Measurements from ENCODE around the gene CYP46A1.

CYP46A1 gene

GRCh38 chr14:99733211-99733539 lies 49.1 kb downstream of the CYP46A1 start:
- no peak for TF ChIP-seq FOXP2 (optimal IDR thresholded peaks at IDR 0.05; ENCODE audit: borderline replicate concordance, extremely low read depth, extremely low read length, insufficient read depth)
- no peak for TF ChIP-seq SIN3A (IDR thresholded peaks at IDR 0.05; ENCODE audit: borderline replicate concordance, insufficient read depth, low read length)
- no peak for TF ChIP-seq TAF1 (IDR thresholded peaks at IDR 0.05; ENCODE audit: borderline replicate concordance, insufficient read depth, low read length)
- TF ChIP-seq POLR2AphosphoS5 (IDR thresholded peaks at IDR 0.05; ENCODE audit: low read depth, low read length) = no peak
- no peak for TF ChIP-seq REST (IDR thresholded peaks at IDR 0.05; ENCODE audit: insufficient read depth in 1 of 2, low read depth in 2 of 2, low read length in 2 of 2)

GRCh38 chr14:99733540-99734405 lies 49.7 kb downstream of the CYP46A1 start:
- TF ChIP-seq FOXP2 (optimal IDR thresholded peaks at IDR 0.05; ENCODE audit: borderline replicate concordance, extremely low read depth, extremely low read length, insufficient read depth) (peak; percentile 85), POLR2AphosphoS5 (IDR thresholded peaks at IDR 0.05; ENCODE audit: low read depth, low read length) (no peak), SIN3A (IDR thresholded peaks at IDR 0.05; ENCODE audit: borderline replicate concordance, insufficient read depth, low read length) (no peak)

GRCh38 chr14:99734406-99735051 lies 50.4 kb downstream of the CYP46A1 start:
- no peak for TF ChIP-seq FOXP2 (optimal IDR thresholded peaks at IDR 0.05; ENCODE audit: borderline replicate concordance, extremely low read depth, extremely low read length, insufficient read depth)

- TF ChIP-seq POLR2AphosphoS5 (IDR thresholded peaks at IDR 0.05; ENCODE audit: low read depth, low read length) = no peak
These were observed 51.4 kb downstream of the CYP46A1 start for GRCh38 chr14:99735189-99736135.

GRCh38 chr14:99736603-99737371 lies 52.7 kb downstream of the CYP46A1 start:
- TF ChIP-seq TAF1 (IDR thresholded peaks at IDR 0.05; ENCODE audit: borderline replicate concordance, insufficient read depth, low read length) (no peak), POLR2AphosphoS5 (IDR thresholded peaks at IDR 0.05; ENCODE audit: low read depth, low read length) (no peak), REST (IDR thresholded peaks at IDR 0.05; ENCODE audit: insufficient read depth in 1 of 2, low read depth in 2 of 2, low read length in 2 of 2) (no peak), SIN3A (IDR thresholded peaks at IDR 0.05; ENCODE audit: borderline replicate concordance, insufficient read depth, low read length) (no peak), FOXP2 (optimal IDR thresholded peaks at IDR 0.05; ENCODE audit: borderline replicate concordance, extremely low read depth, extremely low read length, insufficient read depth) (no peak)

- TF ChIP-seq SIN3A (IDR thresholded peaks at IDR 0.05; ENCODE audit: borderline replicate concordance, insufficient read depth, low read length) = no peak
- TF ChIP-seq FOXP2 (optimal IDR thresholded peaks at IDR 0.05; ENCODE audit: borderline replicate concordance, extremely low read depth, extremely low read length, insufficient read depth) = no peak
- no peak for TF ChIP-seq REST (IDR thresholded peaks at IDR 0.05; ENCODE audit: insufficient read depth in 1 of 2, low read depth in 2 of 2, low read length in 2 of 2)
- no peak for TF ChIP-seq POLR2AphosphoS5 (IDR thresholded peaks at IDR 0.05; ENCODE audit: low read depth, low read length)
- no peak for TF ChIP-seq TAF1 (IDR thresholded peaks at IDR 0.05; ENCODE audit: borderline replicate concordance, insufficient read depth, low read length)
These were observed 53.4 kb downstream of the CYP46A1 start for GRCh38 chr14:99737451-99737951.
